HCT116 (cell line): Measurements from ENCODE around the gene PRUNE1.

Experiments used
- CEBPB ChIP-seq: IDR thresholded peaks from 2 replicates; pipeline ENCODE4 v1.6.1; 2012; ENCODE audit warnings: low read depth
- EZH2phosphoT487 ChIP-seq: fragments of 200-600 bp; IDR thresholded peaks from 2 replicates; pipeline ENCODE4 v1.6.1; 2018; ENCODE audit warnings: antibody characterized with exemption, borderline replicate concordance
- JUND ChIP-seq: IDR thresholded peaks from 2 replicates; pipeline ENCODE4 v1.6.1; 2012
- POLR2A ChIP-seq: IDR thresholded peaks from 2 replicates; pipeline ENCODE4 v1.7.0; 2011; ENCODE audit warnings: borderline replicate concordance; ENCODE audit not compliant: insufficient read depth, insufficient read length; ENCODE audit errors: extremely low read depth
- SP1 ChIP-seq: IDR thresholded peaks from 2 replicates; pipeline ENCODE4 v1.6.1; 2012; ENCODE audit warnings: low read depth
- YY1 ChIP-seq: IDR thresholded peaks from 2 replicates; pipeline ENCODE4 v1.6.1; 2011; ENCODE audit warnings: low read length, low read depth, moderate library complexity, mild to moderate bottlenecking; ENCODE audit not compliant: insufficient replicate concordance; ENCODE audit errors: extremely low read depth
- ZFX ChIP-seq: fragments of 450-650 bp; IDR thresholded peaks from 2 replicates; pipeline ENCODE4 v1.6.1; 2017
- TF ChIP-seq, protein P1 (sequence below), 3 experiments: fragments of 200-600 bp in 1 of 3; sonication (generic) in 1 of 3; IDR thresholded peaks in 2 of 3; conservative IDR thresholded peaks in 1 of 3; 2 replicates each; pipeline ENCODE4 v1.5.1; 2012 to 2017; ENCODE audit warnings: low read depth in 2 of 3, low read length in 2 of 3, antibody characterized with exemption in 1 of 3, borderline replicate concordance in 1 of 3, control low read depth in 1 of 3, mild to moderate bottlenecking in 1 of 3, mixed read lengths in 1 of 3, mixed run types in 1 of 3, moderate library complexity in 1 of 3; ENCODE audit not compliant: insufficient read depth in 1 of 3
- TF ChIP-seq, protein P2 (sequence below): IDR thresholded peaks from 2 replicates; pipeline ENCODE4 v1.6.1; 2012
- TF ChIP-seq, protein P3 (sequence below): IDR thresholded peaks from 2 replicates; pipeline ENCODE4 v1.6.1; 2012

DNA sequence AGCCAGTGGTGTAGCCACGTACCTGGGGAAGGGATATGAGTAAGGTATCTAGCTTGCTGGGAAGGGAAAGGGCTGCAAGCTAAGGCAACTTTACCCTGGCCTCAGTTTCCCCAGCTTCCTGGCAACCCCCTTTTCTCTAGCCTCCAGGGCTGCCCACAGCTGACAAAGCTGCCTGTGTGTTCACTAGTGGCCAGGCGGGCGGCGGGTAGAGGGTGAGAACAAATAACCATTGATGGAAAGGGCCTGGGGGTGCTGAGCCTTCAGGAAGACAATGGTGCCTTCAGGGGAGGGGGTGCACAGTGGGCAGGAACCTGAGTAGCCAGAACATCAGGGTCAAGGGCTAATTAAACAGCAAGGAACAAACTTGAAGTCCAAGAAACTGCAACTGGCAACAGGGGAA is 39.8 kb upstream of the PRUNE1 start:
- TF ChIP-seq, protein P1, sequence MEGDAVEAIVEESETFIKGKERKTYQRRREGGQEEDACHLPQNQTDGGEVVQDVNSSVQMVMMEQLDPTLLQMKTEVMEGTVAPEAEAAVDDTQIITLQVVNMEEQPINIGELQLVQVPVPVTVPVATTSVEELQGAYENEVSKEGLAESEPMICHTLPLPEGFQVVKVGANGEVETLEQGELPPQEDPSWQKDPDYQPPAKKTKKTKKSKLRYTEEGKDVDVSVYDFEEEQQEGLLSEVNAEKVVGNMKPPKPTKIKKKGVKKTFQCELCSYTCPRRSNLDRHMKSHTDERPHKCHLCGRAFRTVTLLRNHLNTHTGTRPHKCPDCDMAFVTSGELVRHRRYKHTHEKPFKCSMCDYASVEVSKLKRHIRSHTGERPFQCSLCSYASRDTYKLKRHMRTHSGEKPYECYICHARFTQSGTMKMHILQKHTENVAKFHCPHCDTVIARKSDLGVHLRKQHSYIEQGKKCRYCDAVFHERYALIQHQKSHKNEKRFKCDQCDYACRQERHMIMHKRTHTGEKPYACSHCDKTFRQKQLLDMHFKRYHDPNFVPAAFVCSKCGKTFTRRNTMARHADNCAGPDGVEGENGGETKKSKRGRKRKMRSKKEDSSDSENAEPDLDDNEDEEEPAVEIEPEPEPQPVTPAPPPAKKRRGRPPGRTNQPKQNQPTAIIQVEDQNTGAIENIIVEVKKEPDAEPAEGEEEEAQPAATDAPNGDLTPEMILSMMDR (IDR thresholded peaks at IDR 0.05 in 2 of 3, conservative IDR thresholded peaks at IDR 0.05 in 1 of 3; ENCODE audit: borderline replicate concordance in 1 of 3, insufficient read depth in 1 of 3, low read depth in 2 of 3, low read length in 2 of 3): no peak
- no peak for TF ChIP-seq EZH2phosphoT487
- no peak for TF ChIP-seq YY1
- TF ChIP-seq JUND: no peak
- TF ChIP-seq POLR2A: no peak
- TF ChIP-seq SP1: no peak
- no peak for TF ChIP-seq ZFX
- TF ChIP-seq, protein P2, sequence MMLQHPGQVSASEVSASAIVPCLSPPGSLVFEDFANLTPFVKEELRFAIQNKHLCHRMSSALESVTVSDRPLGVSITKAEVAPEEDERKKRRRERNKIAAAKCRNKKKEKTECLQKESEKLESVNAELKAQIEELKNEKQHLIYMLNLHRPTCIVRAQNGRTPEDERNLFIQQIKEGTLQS: no peak
- TF ChIP-seq CEBPB: no peak
- TF ChIP-seq, protein P3, sequence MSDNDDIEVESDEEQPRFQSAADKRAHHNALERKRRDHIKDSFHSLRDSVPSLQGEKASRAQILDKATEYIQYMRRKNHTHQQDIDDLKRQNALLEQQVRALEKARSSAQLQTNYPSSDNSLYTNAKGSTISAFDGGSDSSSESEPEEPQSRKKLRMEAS: no peak
